GM12878 (cell line): ENCODE data around the gene CLN3.
"Not testable (repeated sequence)": the region's sequence is repeated elsewhere in the genome, so short reads cannot be mapped to it uniquely, and the experiment has no call there.

Experiments used
- GATAD2B ChIP-seq: fragments of 450-650 bp; conservative IDR thresholded peaks from 2 replicates; pipeline ENCODE4 v1.6.1; 2017; ENCODE audit warnings: low read depth, mild to moderate bottlenecking, moderate library complexity
- HDAC6 ChIP-seq: fragments of 200-600 bp; sonication (generic); IDR thresholded peaks from one replicate; pipeline ENCODE4 v1.8.0; 2017; ENCODE audit warnings: antibody characterized with exemption; ENCODE audit not compliant: unreplicated experiment
- SPI1 ChIP-seq: IDR thresholded peaks from 2 replicates; pipeline ENCODE4 v1.6.1; 2011; ENCODE audit warnings: low read depth, mild to moderate bottlenecking, low read length, moderate library complexity, borderline replicate concordance; ENCODE audit not compliant: insufficient read depth
- TF ChIP-seq, protein P1 (sequence below): fragments of 450-650 bp; IDR thresholded peaks from 2 replicates; pipeline ENCODE4 v1.6.1; 2016; ENCODE audit warnings: mild to moderate bottlenecking, moderate library complexity, borderline replicate concordance
- TF ChIP-seq, protein P2 (sequence below): IDR thresholded peaks from 2 replicates; pipeline ENCODE4 v1.6.1; 2011; ENCODE audit warnings: low read depth, mild to moderate bottlenecking, low read length, moderate library complexity, borderline replicate concordance; ENCODE audit errors: extremely low read depth

DNA sequence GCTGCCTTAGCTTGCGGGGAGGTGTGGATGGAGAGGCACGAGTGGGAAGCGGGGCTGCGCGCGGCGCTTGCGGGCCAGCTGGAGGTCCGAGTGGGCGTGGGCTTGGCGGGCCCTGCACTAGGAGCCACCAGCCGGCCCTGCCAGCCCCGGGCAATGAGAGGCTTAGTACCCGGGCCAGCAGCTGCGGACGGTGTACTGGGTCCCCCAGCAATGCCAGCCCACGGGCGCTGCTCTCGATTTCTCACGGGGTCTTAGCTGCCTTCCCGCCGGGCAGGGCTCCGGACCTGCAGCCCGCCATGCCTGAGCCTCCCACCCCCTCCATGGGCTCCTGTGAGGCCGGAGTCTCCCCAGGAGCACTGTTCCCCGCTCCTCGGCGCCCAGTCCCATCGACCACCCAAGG lies 56.5 kb downstream of the CLN3 start:
- TF ChIP-seq HDAC6, GATAD2B, SPI1: not testable (repeated sequence)
- TF ChIP-seq, protein P1, sequence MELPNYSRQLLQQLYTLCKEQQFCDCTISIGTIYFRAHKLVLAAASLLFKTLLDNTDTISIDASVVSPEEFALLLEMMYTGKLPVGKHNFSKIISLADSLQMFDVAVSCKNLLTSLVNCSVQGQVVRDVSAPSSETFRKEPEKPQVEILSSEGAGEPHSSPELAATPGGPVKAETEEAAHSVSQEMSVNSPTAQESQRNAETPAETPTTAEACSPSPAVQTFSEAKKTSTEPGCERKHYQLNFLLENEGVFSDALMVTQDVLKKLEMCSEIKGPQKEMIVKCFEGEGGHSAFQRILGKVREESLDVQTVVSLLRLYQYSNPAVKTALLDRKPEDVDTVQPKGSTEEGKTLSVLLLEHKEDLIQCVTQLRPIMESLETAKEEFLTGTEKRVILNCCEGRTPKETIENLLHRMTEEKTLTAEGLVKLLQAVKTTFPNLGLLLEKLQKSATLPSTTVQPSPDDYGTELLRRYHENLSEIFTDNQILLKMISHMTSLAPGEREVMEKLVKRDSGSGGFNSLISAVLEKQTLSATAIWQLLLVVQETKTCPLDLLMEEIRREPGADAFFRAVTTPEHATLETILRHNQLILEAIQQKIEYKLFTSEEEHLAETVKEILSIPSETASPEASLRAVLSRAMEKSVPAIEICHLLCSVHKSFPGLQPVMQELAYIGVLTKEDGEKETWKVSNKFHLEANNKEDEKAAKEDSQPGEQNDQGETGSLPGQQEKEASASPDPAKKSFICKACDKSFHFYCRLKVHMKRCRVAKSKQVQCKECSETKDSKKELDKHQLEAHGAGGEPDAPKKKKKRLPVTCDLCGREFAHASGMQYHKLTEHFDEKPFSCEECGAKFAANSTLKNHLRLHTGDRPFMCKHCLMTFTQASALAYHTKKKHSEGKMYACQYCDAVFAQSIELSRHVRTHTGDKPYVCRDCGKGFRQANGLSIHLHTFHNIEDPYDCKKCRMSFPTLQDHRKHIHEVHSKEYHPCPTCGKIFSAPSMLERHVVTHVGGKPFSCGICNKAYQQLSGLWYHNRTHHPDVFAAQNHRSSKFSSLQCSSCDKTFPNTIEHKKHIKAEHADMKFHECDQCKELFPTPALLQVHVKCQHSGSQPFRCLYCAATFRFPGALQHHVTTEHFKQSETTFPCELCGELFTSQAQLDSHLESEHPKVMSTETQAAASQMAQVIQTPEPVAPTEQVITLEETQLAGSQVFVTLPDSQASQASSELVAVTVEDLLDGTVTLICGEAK, result not testable (repeated sequence)
- TF ChIP-seq, protein P2, sequence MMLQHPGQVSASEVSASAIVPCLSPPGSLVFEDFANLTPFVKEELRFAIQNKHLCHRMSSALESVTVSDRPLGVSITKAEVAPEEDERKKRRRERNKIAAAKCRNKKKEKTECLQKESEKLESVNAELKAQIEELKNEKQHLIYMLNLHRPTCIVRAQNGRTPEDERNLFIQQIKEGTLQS, result not testable (repeated sequence)
